Naive thymus-derived CD4-positive, alpha-beta T cell (primary cell): Measurements from ENCODE around the gene AMBP. TPM values are rescaled to one million over a fixed set of nuclear protein-coding genes. Genes with fewer than 3 reads are reported as not detected.

Source experiments
- ATAC-seq: fragments of 150-1000 bp; cut with Tn5 transposase; 2 replicates; pipeline ENCODE4 v1.10.0; 2021; ENCODE audit warnings: mild to moderate bottlenecking, moderate library complexity
- CTCF ChIA-PET: fragments of 350-600 bp; sonication (Branson Sonifier 250); formaldehyde crosslinking; loops from one replicate; lab custom pipeline; 2021; ENCODE audit warnings: antibody characterized with exemption; lab: Charles Lee
- POLR2A ChIA-PET: fragments of 350-600 bp; sonication (Branson Sonifier 250); formaldehyde crosslinking; loops from one replicate; lab custom pipeline; 2021; ENCODE audit warnings: antibody characterized with exemption, inconsistent platforms; lab: Charles Lee
- DNase-seq, 9 donors: peaks; one replicate each; pipeline versions ENCODE4 v3.0.0 to v3.0.0-alpha.2; 2020 to 2022; ENCODE audit warnings: mixed read lengths in 1 of 9
- H3K27ac ChIP-seq: one replicate; pipeline ENCODE4 v1.7.0; 2013; ENCODE audit warnings: mild to moderate bottlenecking, low read depth, low read length, moderate library complexity
- H3K27me3 ChIP-seq, 2 donors: one replicate each; pipeline ENCODE4 v1.7.0; 2013; ENCODE audit warnings: low read length in 2 of 2, mild to moderate bottlenecking in 2 of 2, moderate library complexity in 2 of 2; ENCODE audit not compliant: control insufficient read depth in 2 of 2, insufficient read depth in 2 of 2
- H3K36me3 ChIP-seq, 3 experiments: 1 replicate in 2 of 3; 2 replicates in 1 of 3; pipeline ENCODE4 v1.7.0; 2013; ENCODE audit warnings: low read length in 3 of 3, mild to moderate bottlenecking in 3 of 3, moderate library complexity in 1 of 3; ENCODE audit not compliant: insufficient read depth in 3 of 3, control insufficient read depth in 2 of 3
- H3K4me1 ChIP-seq, 2 donors: one replicate each; pipeline ENCODE4 v1.7.0; 2013; ENCODE audit warnings: low read length in 2 of 2, mild to moderate bottlenecking in 2 of 2, moderate library complexity in 1 of 2; ENCODE audit not compliant: control insufficient read depth in 2 of 2, insufficient read depth in 2 of 2
- H3K4me3 ChIP-seq: 2 replicates; pipeline ENCODE4 v1.7.0; 2013; ENCODE audit warnings: mild to moderate bottlenecking, low read length
- H3K9me3 ChIP-seq, 3 experiments: 1 replicate in 2 of 3; 2 replicates in 1 of 3; pipeline ENCODE4 v1.7.0; 2013; ENCODE audit warnings: low read length in 3 of 3; ENCODE audit not compliant: control insufficient read depth in 2 of 3
- H3K27ac Mint-ChIP-seq, 9 donors: one replicate each; pipeline ENCODE4 v1.8.0; 2020 to 2022; ENCODE audit warnings: mixed read lengths in 9 of 9, mild to moderate bottlenecking in 8 of 9, moderate library complexity in 5 of 9, inconsistent platforms in 2 of 9
- H3K27me3 Mint-ChIP-seq, 5 donors: one replicate each; pipeline ENCODE4 v1.8.0; 2021 to 2022; ENCODE audit warnings: mixed read lengths in 5 of 5, mild to moderate bottlenecking in 1 of 5
- H3K36me3 Mint-ChIP-seq, 5 donors: one replicate each; pipeline ENCODE4 v1.8.0; 2020 to 2022; ENCODE audit warnings: mixed read lengths in 5 of 5, mild to moderate bottlenecking in 3 of 5, inconsistent platforms in 1 of 5
- H3K4me1 Mint-ChIP-seq, 7 donors: one replicate each; pipeline ENCODE4 v1.8.0; 2020 to 2022; ENCODE audit warnings: mixed read lengths in 7 of 7, mild to moderate bottlenecking in 3 of 7, inconsistent platforms in 1 of 7
- H3K4me3 Mint-ChIP-seq, 10 donors: one replicate each; pipeline ENCODE4 v1.8.0; 2020 to 2022; ENCODE audit warnings: mild to moderate bottlenecking in 10 of 10, mixed read lengths in 10 of 10, moderate library complexity in 6 of 10, inconsistent platforms in 2 of 10
- H3K9me3 Mint-ChIP-seq, 11 donors: one replicate each; pipeline ENCODE4 v1.8.0; 2020 to 2022; ENCODE audit warnings: mixed read lengths in 11 of 11, mild to moderate bottlenecking in 4 of 11, inconsistent platforms in 1 of 11, moderate library complexity in 1 of 11
- intact Hi-C, 2 donors: fragments of 100-400 bp; cut with micrococcal nuclease; formaldehyde crosslinking; loops; one replicate each; pipeline ENCODE4 v1.15.1; 2023
- polyA plus RNA-seq, 2 donors: library from polyadenylated mRNA; unstranded; fragments of 300-500 nt; fragmentation: Illumina TruSeq; gene quantifications; one replicate each; pipeline ENCODE4 v1.2.3, GENCODE V29; 2021
- total RNA-seq, 6 experiments: library from RNA in 5 of 6; stranded (reverse) in 5 of 6; gene quantifications; 1 replicate in 5 of 6; 2 replicates in 1 of 6; pipeline ENCODE4 v1.2.3 and lab custom pipeline; 2021 to 2026

The AMBP gene
- total and polyA plus RNA-seq, 7 experiments from 2014 or later: not detected

DNA sequence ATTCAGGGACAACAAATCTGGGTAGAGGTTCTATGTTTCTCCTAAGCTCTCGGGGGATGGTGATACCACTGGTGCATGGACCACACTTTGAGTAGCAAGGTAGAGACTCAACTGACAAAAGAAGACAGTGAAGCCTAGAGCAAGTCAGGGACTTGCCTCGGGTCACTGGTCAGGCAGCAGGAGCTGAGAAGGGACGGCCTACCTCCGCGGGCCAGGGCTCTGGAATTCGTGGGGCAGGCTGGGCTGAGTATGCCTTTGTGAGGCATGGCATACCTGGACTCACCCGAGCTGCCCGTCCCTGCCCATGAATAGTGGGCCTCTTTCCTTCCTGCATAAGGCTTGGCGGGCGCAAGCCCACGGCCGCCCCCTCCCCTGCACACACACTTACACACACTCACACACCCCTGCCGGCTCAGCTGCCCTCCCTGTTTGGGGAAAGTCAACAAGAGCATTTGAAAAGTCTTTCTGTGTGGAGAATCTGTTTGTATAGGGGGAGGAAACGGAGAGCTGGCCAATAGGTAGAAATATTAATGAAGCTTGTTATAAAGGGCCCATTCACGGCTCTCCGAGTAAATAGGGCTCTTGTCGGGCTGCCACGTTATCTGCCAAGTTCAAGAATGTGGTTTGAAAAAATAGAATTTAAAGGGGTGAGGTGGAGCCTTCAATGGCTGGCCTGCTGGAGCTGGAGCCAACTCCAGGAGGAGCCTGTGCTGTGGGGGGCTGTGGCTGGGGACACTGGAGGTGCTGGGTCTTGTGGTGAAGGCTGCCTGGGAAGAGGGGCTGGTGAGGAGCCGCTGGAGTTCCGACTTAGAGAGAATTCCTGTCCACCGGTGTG lies 40.1 kb upstream of the AMBP start:
- no peak overlapping the region for H3K4me3 ChIP-seq
- intact Hi-C loops: no loop called here
- Mint-ChIP-seq H3K36me3 (no peaks in the 10 kb centered on the region), H3K9me3 (no peaks in the 10 kb centered on the region), H3K27me3 (peaks cover 9 to 31% (median 15%) of the 10 kb centered on the region in 5 donors), H3K27ac (no peak overlapping the region), H3K4me3 (no peak overlapping the region), H3K4me1 (no peaks in the 10 kb centered on the region)
- H3K4me1 ChIP-seq: no peaks in the 10 kb centered on the region
- POLR2A ChIA-PET: no interaction called here
- ATAC-seq: no peak
- no peak for DNase-seq
- H3K27me3 ChIP-seq: no peaks in the 10 kb centered on the region
- H3K9me3 ChIP-seq: no peaks in the 10 kb centered on the region
- H3K27ac ChIP-seq: no peak overlapping the region
- CTCF ChIA-PET: no interaction called here
- H3K36me3 ChIP-seq: no peaks in the 10 kb centered on the region

DNA sequence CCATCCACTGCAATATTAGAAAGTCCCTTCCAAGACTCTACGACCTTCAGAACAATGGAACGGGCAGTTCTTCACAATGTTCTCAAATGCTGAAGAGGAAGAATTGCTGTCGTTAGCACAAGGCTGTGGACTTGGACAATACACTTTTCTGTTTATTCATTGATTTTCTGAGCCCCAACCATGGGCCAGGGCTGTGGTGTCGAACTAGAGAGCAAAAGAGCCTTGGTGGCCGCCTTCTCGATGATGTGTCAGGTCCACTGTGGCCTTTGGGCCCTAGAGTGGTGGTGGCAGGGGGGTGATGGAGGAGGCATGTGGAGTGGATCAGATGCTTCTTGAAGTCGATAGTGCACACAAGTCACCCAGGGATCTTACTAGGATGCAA lies 39.5 kb upstream of the AMBP start:
- Mint-ChIP-seq H3K4me3 (no peak overlapping the region), H3K27me3 (peaks cover 9 to 36% (median 19%) of the 10 kb centered on the region in 5 donors), H3K4me1 (no peaks in the 10 kb centered on the region), H3K36me3 (no peaks in the 10 kb centered on the region), H3K9me3 (no peaks in the 10 kb centered on the region), H3K27ac (no peak overlapping the region)
- no peaks in the 10 kb centered on the region for H3K36me3 ChIP-seq
- no peaks in the 10 kb centered on the region for H3K9me3 ChIP-seq
- no peak overlapping the region for H3K27ac ChIP-seq
- H3K4me1 ChIP-seq: no peaks in the 10 kb centered on the region
- intact Hi-C loops: no loop called here
- DNase-seq (no peak), ATAC-seq (no peak)
- no peaks in the 10 kb centered on the region for H3K27me3 ChIP-seq
- ChIA-PET CTCF (no interaction called here), POLR2A (no interaction called here)
- H3K4me3 ChIP-seq: no peak overlapping the region

DNA sequence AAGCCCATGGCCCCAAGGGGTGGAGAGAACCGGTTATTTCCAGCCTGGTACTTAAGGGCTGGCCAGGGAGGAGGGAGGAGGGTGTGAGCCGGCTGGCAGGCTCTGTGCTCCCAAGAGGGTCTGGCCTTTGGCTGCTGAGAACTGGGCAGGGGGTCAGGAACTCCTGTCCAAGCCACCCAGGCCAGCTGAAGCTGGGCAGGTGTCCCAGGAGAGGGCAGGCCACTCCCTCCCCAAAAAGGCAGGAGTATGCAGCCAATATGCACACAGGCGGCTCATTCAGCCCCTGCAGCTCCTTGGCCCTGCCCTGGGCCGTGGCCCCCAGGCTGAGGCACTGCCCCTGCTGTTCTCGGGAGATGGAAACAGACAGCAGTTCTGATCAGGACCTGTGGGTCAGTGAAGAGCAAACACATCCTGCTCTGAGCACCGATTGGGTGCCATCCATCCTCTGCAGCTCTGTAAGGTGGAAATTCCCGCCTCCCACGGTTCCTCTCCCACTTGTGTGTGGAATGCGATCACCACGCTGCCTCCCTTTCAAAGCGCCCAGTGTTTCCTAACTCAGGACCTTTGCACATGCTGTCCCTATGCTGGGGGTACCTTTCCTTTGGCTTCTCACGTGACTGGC lies 38.1 kb upstream of the AMBP start:
- POLR2A ChIA-PET: no interaction called here
- H3K27ac ChIP-seq: no peak overlapping the region
- H3K9me3 Mint-ChIP-seq: no peaks in the 10 kb centered on the region
- H3K4me1 ChIP-seq: no peaks in the 10 kb centered on the region
- no peaks in the 10 kb centered on the region for H3K4me1 Mint-ChIP-seq
- peaks cover 11 to 37% (median 21%) of the 10 kb centered on the region in 5 donors for H3K27me3 Mint-ChIP-seq
- H3K4me3 Mint-ChIP-seq: no peak overlapping the region
- H3K4me3 ChIP-seq: no peak overlapping the region
- intact Hi-C loops: no loop called here
- no peaks in the 10 kb centered on the region for H3K27me3 ChIP-seq
- ATAC-seq (no peak), DNase-seq (no peak)
- CTCF ChIA-PET: interaction anchor here (0.7 kb wide), 1 partner anchor 8 kb away, joined by 3 read pairs; no protein-coding TSS in a partner anchor
- no peak overlapping the region for H3K27ac Mint-ChIP-seq
- no peaks in the 10 kb centered on the region for H3K36me3 ChIP-seq
- H3K36me3 Mint-ChIP-seq: no peaks in the 10 kb centered on the region
- no peaks in the 10 kb centered on the region for H3K9me3 ChIP-seq

DNA sequence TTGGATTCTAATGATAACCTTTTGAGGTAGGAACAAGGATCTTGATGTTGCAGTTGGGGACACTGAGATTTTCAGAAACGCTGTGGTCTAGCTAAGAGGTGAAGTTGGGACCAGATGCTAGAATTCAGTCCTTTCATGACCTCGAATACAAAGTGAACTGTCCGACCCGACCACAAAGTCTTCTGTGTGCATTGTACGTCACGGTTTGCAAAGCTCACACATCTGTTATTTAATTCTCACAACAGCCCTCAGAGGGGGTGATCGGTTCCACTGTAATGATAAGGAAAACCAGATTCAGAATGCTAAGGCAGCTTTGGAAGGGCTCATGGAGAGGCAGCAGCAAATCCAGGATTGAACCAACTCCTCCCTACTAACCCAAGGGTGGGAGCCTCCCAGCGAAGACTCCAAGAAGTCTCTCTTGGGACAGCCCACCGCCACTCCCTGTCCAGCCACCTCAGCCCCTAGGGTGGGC lies 37.6 kb upstream of the AMBP start:
- H3K36me3 Mint-ChIP-seq: no peaks in the 10 kb centered on the region
- H3K4me1 Mint-ChIP-seq: no peaks in the 10 kb centered on the region
- no peak for ATAC-seq
- no peak for DNase-seq
- Histone ChIP-seq H3K27ac (no peak overlapping the region), H3K4me1 (no peaks in the 10 kb centered on the region), H3K36me3 (no peaks in the 10 kb centered on the region), H3K9me3 (no peaks in the 10 kb centered on the region), H3K27me3 (no peaks in the 10 kb centered on the region), H3K4me3 (no peak overlapping the region)
- intact Hi-C loops: no loop called here
- no peak overlapping the region for H3K27ac Mint-ChIP-seq
- H3K9me3 Mint-ChIP-seq: no peaks in the 10 kb centered on the region
- H3K27me3 Mint-ChIP-seq: peaks cover 10 to 39% (median 21%) of the 10 kb centered on the region in 5 donors
- POLR2A ChIA-PET: no interaction called here
- CTCF ChIA-PET: interaction anchor here (0.7 kb wide), 1 partner anchor 8 kb away, joined by 3 read pairs; no protein-coding TSS in a partner anchor
- no peak overlapping the region for H3K4me3 Mint-ChIP-seq

DNA sequence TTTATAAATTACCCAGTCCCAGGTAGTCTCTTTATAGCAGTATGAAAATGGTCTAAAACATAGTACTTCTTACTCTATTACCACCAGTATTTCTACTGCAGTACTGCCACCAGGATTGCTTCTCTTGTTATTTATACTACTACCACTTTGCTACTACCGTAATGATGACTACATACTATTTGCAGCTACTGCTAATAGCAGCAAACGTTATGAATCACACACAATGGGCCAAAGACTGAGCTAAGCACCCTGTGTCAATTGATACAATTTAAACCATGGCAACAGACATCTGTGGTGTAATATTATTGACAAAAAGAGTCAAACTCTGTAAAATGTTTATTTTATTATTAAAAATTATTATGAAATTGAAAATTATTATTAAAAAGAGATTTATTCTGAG lies 36.3 kb upstream of the AMBP start:
- Mint-ChIP-seq H3K27ac (no peak overlapping the region), H3K27me3 (peaks cover 9 to 41% (median 21%) of the 10 kb centered on the region in 5 donors), H3K36me3 (no peaks in the 10 kb centered on the region), H3K9me3 (no peaks in the 10 kb centered on the region), H3K4me3 (no peak overlapping the region), H3K4me1 (no peaks in the 10 kb centered on the region)
- ChIA-PET CTCF (no interaction called here), POLR2A (no interaction called here)
- Histone ChIP-seq H3K27ac (no peak overlapping the region), H3K4me1 (no peaks in the 10 kb centered on the region), H3K36me3 (no peaks in the 10 kb centered on the region), H3K27me3 (no peaks in the 10 kb centered on the region), H3K9me3 (no peaks in the 10 kb centered on the region), H3K4me3 (no peak overlapping the region)
- ATAC-seq: no peak
- DNase-seq: no peak
- intact Hi-C loops: no loop called here

DNA sequence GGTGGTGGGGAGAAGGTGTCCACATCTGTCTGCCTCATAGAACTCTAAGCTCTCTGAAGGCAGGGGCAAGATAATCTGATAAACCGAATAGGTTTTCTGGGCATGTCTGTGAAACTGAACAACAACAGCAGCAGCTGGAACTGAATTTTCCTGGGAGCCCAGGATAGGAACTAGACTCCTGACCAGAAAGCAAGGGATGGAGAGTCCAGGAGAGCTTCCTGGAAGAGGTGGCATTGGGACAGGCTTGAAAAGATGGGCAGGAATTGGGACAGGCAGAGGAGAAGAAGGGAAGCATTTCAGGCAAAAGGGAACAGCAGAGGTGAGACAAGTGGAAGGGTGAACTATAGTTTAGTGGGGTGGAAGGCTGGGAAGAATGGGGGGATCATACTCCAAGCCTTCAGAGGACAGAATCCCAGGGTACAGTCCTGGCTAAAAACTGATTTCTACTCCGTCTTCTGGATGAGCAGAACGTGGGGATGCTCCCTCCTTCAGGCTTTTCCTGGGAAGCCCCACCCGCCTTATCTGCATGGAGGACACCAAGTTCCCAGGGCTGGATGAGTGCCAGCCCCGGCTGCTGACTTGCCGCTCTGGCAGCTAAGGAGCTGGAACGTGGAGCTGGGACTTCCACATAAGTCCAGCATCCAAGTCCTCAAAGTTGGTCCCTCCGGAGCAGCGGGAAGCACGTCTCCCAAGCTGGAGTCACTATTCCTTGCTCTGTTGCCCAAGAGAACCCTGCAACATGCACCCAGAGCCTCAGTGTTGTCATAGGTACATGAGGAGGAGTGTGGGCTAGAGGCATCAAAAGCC lies 34.9 kb upstream of the AMBP start:
- no peak overlapping the region for H3K4me3 Mint-ChIP-seq
- H3K27ac Mint-ChIP-seq: no peak overlapping the region
- Histone ChIP-seq H3K4me1 (no peaks in the 10 kb centered on the region), H3K27me3 (no peaks in the 10 kb centered on the region), H3K4me3 (no peak overlapping the region), H3K36me3 (no peaks in the 10 kb centered on the region), H3K27ac (no peak overlapping the region), H3K9me3 (no peaks in the 10 kb centered on the region)
- intact Hi-C loops: no loop called here
- no peaks in the 10 kb centered on the region for H3K36me3 Mint-ChIP-seq
- DNase-seq (no peak), ATAC-seq (no peak)
- POLR2A ChIA-PET: interaction anchor here (0.5 kb wide), 1 partner anchor 13 kb away, joined by 3 read pairs; no protein-coding TSS in a partner anchor
- H3K27me3 Mint-ChIP-seq: peaks cover 9 to 36% (median 14%) of the 10 kb centered on the region in 5 donors
- peaks cover 0 to 3% (median 0%) of the 10 kb centered on the region in 7 donors for H3K4me1 Mint-ChIP-seq
- no peaks in the 10 kb centered on the region for H3K9me3 Mint-ChIP-seq
- CTCF ChIA-PET: no interaction called here
